Measurements from ENCODE around the gene TUBAL3. TPM values are rescaled to one million over a fixed set of nuclear protein-coding genes. Genes with fewer than 3 reads are reported as not detected.

The TUBAL3 gene
- total and polyA plus RNA-seq, 10 donors = not detected

DNA sequence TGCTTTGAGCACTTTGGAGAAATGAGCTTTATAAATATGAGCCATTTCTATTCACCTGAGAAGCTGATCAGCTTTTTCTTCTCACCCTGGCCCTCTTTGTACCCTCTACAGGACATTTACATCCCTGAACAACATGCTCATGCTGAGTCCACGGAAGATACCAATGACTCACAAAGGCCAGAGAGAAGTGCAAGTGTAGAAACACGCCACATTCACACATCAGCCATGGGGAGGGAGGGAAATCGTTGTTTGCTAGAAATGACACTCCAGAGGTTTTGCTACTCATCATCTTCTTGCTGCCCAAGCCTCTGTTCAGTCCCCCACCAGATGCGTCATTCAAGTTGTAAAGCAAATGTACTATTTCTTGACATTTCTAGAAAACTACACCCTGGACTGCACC is 42.7 kb downstream of the TUBAL3 start:
- no peak for DNase-seq
- intact Hi-C loops (cut with DNase I; ENCODE audit: low total_unique reads) = no loop called here
- no peaks in the 10 kb centered on the region for H3K4me1 ChIP-seq
- 78 to 93% (median 79%) methylated on average over 4 of the region's 4 CpGs for WGBS, 5 donors
- no peaks in the 10 kb centered on the region for H3K36me3 ChIP-seq
- no peak overlapping the region for H3K4me3 ChIP-seq
- H3K9me3 ChIP-seq = no peaks in the 10 kb centered on the region
- no peak overlapping the region for H3K27ac ChIP-seq
- H3K27me3 ChIP-seq (replicated peaks in 1 of 7) = peaks cover 0 to 48% (median 3%) of the 10 kb centered on the region in 7 donors
- TF ChIP-seq POLR2A (IDR thresholded peaks at IDR 0.05) = no peak
- TF ChIP-seq, protein P1, sequence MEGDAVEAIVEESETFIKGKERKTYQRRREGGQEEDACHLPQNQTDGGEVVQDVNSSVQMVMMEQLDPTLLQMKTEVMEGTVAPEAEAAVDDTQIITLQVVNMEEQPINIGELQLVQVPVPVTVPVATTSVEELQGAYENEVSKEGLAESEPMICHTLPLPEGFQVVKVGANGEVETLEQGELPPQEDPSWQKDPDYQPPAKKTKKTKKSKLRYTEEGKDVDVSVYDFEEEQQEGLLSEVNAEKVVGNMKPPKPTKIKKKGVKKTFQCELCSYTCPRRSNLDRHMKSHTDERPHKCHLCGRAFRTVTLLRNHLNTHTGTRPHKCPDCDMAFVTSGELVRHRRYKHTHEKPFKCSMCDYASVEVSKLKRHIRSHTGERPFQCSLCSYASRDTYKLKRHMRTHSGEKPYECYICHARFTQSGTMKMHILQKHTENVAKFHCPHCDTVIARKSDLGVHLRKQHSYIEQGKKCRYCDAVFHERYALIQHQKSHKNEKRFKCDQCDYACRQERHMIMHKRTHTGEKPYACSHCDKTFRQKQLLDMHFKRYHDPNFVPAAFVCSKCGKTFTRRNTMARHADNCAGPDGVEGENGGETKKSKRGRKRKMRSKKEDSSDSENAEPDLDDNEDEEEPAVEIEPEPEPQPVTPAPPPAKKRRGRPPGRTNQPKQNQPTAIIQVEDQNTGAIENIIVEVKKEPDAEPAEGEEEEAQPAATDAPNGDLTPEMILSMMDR (IDR thresholded peaks at IDR 0.05 in 8 of 11, conservative IDR thresholded peaks at IDR 0.05 in 3 of 11) = no peak

DNA sequence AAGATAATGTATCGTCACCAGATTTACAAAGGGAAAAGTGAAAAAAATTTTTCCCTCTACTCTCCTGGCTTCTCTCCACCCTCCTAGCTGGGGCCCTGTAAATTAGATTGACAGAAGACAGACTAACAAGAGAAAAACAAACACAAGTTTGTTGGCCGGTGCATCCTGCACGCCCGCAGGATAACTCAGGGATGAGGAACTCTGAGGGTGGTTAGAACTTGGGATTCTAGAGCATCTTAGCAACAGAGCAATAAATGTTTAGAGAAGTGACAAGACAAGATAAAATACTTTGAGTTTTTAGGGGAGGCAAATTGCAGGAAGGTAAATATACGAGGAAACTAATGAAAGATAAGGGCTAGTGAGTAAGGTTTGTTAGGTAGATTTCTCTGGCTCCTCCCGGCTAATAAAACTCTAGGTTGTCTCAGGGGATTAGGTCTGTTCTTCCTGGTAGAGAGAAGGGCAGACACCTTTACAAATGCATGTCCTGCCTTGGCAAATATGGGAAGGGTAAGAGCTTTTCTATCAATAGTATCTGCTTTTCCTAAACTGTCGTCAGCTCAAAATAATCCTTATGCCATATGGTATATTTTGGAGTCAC is 44.2 kb downstream of the TUBAL3 start:
- 64 to 73% (median 67%) methylated on average over 7 of the region's 7 CpGs for WGBS, 5 donors
- TF ChIP-seq POLR2A (IDR thresholded peaks at IDR 0.05) (no peak), POLR2AphosphoS5 (IDR thresholded peaks at IDR 0.05) (no peak)
- TF ChIP-seq, protein P1 (IDR thresholded peaks at IDR 0.05 in 8 of 11, conservative IDR thresholded peaks at IDR 0.05 in 3 of 11) = no peak
- no peak for DNase-seq
- Histone ChIP-seq H3K4me1 (no peaks in the 10 kb centered on the region), H3K4me3 (no peak overlapping the region), H3K9me3 (no peaks in the 10 kb centered on the region), H3K27me3 (replicated peaks in 1 of 7) (peaks cover 0 to 53% (median 3%) of the 10 kb centered on the region in 7 donors), H3K36me3 (no peaks in the 10 kb centered on the region), H3K27ac (no peak overlapping the region)
- intact Hi-C loops (cut with DNase I; ENCODE audit: low total_unique reads) = no loop called here

DNA sequence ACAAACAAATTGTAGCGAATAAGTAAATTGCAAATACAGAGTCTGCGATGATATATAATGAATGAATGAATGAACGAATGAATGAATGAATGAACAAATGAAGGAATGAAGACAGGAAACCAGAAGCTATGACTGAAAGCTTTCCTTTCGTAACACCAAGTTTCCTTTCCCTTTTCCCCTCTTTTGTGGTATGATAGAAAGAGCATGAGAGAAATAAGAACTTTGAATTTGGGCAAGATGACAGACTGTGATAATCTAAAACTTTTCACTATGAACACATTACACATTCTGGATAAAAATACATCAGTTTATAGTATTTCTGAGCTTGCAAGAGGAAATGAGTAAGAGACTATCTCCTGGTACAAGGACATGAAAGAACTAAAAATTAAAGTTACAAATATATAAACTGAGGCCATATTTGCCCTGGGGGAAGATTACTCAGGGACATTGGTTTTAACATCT is 48.3 kb downstream of the TUBAL3 start:
- 69 to 87% (median 79%) methylated on average over 4 of the region's 4 CpGs for WGBS, 5 donors
- H3K4me1 ChIP-seq = no peaks in the 10 kb centered on the region

DNA sequence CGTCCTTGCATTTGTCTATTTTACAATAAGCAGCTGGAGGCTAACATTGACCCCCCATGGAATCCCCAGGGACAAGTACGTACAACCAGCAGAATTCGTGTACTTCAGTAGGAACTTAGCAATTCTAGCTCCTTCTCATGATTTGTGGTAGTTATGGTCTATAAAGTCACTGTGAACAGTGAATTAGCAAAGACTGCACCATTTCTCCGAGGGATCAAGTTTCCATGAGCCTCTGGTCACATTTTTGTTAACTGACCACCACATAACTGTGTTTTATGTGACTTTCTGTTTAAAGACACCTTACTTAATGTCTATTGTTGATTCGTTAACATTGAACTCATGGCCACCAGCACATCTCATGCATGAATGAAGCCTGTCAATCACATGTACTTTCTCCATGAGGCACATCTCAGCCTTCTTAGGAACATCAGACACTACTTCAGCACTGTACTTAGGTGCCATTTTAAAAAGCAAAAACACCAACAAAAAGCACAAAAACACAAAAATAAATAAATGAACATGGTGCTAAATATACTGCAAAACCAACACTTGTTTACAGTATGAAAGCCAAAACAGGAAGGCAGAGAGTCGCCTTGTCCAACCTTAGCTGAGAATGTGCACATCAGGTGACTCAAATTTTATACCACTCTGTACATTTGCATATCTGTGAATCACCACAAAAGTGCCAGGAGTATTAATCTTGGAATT is 48.9 kb downstream of the TUBAL3 start:
- Histone ChIP-seq H3K4me3 (no peak overlapping the region), H3K36me3 (no peaks in the 10 kb centered on the region), H3K27me3 (replicated peaks in 1 of 7) (peaks cover 0 to 22% (median 3%) of the 10 kb centered on the region in 7 donors), H3K9me3 (no peaks in the 10 kb centered on the region), H3K27ac (no peak overlapping the region), H3K4me1 (no peaks in the 10 kb centered on the region)
- intact Hi-C loops (cut with DNase I; ENCODE audit: low total_unique reads) = no loop called here
- 78 to 87% (median 82%) methylated on average over 6 of the region's 6 CpGs for WGBS, 5 donors
- DNase-seq = no peak
- TF ChIP-seq, protein P1 (IDR thresholded peaks at IDR 0.05 in 8 of 11, conservative IDR thresholded peaks at IDR 0.05 in 3 of 11) = no peak
- TF ChIP-seq POLR2AphosphoS5 (IDR thresholded peaks at IDR 0.05) (no peak), POLR2A (IDR thresholded peaks at IDR 0.05) (no peak)

More for the DNA sequence above, 48.3 kb downstream of the TUBAL3 start:
- no peaks in the 10 kb centered on the region for H3K9me3 ChIP-seq
- H3K27ac ChIP-seq = no peak overlapping the region
- peaks cover 0 to 22% (median 3%) of the 10 kb centered on the region in 7 donors for H3K27me3 ChIP-seq (replicated peaks in 1 of 7)
- no peak overlapping the region for H3K4me3 ChIP-seq
- no peaks in the 10 kb centered on the region for H3K36me3 ChIP-seq
- TF ChIP-seq POLR2A (IDR thresholded peaks at IDR 0.05) (no peak), POLR2AphosphoS5 (IDR thresholded peaks at IDR 0.05) (no peak)
- TF ChIP-seq, protein P1 (IDR thresholded peaks at IDR 0.05 in 8 of 11, conservative IDR thresholded peaks at IDR 0.05 in 3 of 11) = no peak
- DNase-seq = no peak
- intact Hi-C loops (cut with DNase I; ENCODE audit: low total_unique reads) = no loop called here

Measured in spleen (tissue), 11 donors.